IMR-90 (cell line): ENCODE data around the gene TLCD2. TPM values are rescaled to one million over a fixed set of nuclear protein-coding genes. Genes with fewer than 3 reads are reported as not detected.
A peak's percentile ranks its signal among the peaks of the same experiment; 100 is the strongest.

Experiments used
- ATAC-seq: fragments of 200-7000 bp; cut with Tn5 transposase; 2 replicates; pipeline ENCODE4 v1.9.1; 2020; ENCODE audit warnings: low read depth, mild to moderate bottlenecking, moderate library complexity
- BruUV-seq: library from RNA; stranded (reverse); fragments of 400-500 nt; replicated peaks from 2 replicates; lab custom pipeline; 2021; lab: Mats Ljungman, UMichigan
- CTCF ChIA-PET: fragments of 300-600 bp; formaldehyde crosslinking; extraction: SDS; loops from one replicate; lab custom pipeline; 2021; ENCODE audit warnings: antibody characterized with exemption; lab: Yijun Ruan, JAX
- POLR2A ChIA-PET: fragments of 300-600 bp; sonication (Branson Sonifier 250); formaldehyde crosslinking; loops from one replicate; lab custom pipeline; 2022; ENCODE audit warnings: antibody characterized with exemption; ENCODE audit not compliant: unreplicated experiment; lab: Charles Lee
- DNase-seq: peaks from one replicate; pipeline ENCODE4 v3.0.0; 2013
- H2AFZ ChIP-seq: replicated peaks from 2 replicates; pipeline ENCODE3; 2013; ENCODE audit warnings: low read length, mild to moderate bottlenecking; ENCODE audit not compliant: poor library complexity
- H2AK5ac ChIP-seq: 2 replicates; pipeline ENCODE4 v1.6.1; 2013; ENCODE audit warnings: low read depth, low read length, inconsistent platforms
- H2AK9ac ChIP-seq: replicated peaks from 2 replicates; pipeline ENCODE3; 2013; ENCODE audit warnings: mild to moderate bottlenecking, low read depth, low read length, moderate library complexity; ENCODE audit not compliant: poor library complexity
- H2BK120ac ChIP-seq: 2 replicates; pipeline ENCODE4 v1.6.1; 2013; ENCODE audit warnings: low read depth, low read length, inconsistent platforms
- H2BK15ac ChIP-seq: 3 replicates; pipeline ENCODE4 v1.6.1; 2013; ENCODE audit warnings: low read depth, low read length, inconsistent platforms
- H2BK20ac ChIP-seq: 2 replicates; pipeline ENCODE4 v1.6.1; 2013; ENCODE audit warnings: low read depth, mild to moderate bottlenecking, inconsistent platforms, low read length, moderate library complexity
- H2BK5ac ChIP-seq: 2 replicates; pipeline ENCODE4 v1.6.1; 2013; ENCODE audit warnings: mild to moderate bottlenecking, low read depth, low read length, inconsistent platforms; ENCODE audit not compliant: poor library complexity, severe bottlenecking
- H3K14ac ChIP-seq: replicated peaks from 2 replicates; pipeline ENCODE4 v1.6.1; 2013; ENCODE audit warnings: low read depth, low read length, inconsistent platforms
- H3K18ac ChIP-seq: 2 replicates; pipeline ENCODE4 v1.6.1; 2013; ENCODE audit warnings: low read depth, low read length, control low read depth
- H3K23ac ChIP-seq: 2 replicates; pipeline ENCODE4 v1.6.1; 2013; ENCODE audit warnings: low read depth, low read length, inconsistent platforms
- H3K27ac ChIP-seq: 2 replicates; pipeline ENCODE4 v1.5.1; 2013; ENCODE audit warnings: mild to moderate bottlenecking, control low read depth, low read length; ENCODE audit not compliant: insufficient read depth
- H3K27me3 ChIP-seq: 2 replicates; pipeline ENCODE4 v1.6.1; 2013; ENCODE audit warnings: low read length; ENCODE audit not compliant: control insufficient read depth, insufficient read depth
- H3K36me3 ChIP-seq: 2 replicates; pipeline ENCODE4 v1.6.1; 2013; ENCODE audit warnings: low read length, mixed read lengths; ENCODE audit not compliant: control insufficient read depth, insufficient read depth
- H3K4ac ChIP-seq: 2 replicates; pipeline ENCODE4 v1.6.1; 2013; ENCODE audit warnings: low read depth, low read length, inconsistent platforms
- H3K4me1 ChIP-seq: 2 replicates; pipeline ENCODE4 v1.6.1; 2013; ENCODE audit warnings: low read length, mixed read lengths; ENCODE audit not compliant: control insufficient read depth, insufficient read depth
- H3K4me2 ChIP-seq: 2 replicates; pipeline ENCODE4 v1.6.1; 2013; ENCODE audit warnings: low read depth, mild to moderate bottlenecking, control low read depth, low read length, moderate library complexity
- H3K4me3 ChIP-seq: 2 replicates; pipeline ENCODE4 v1.5.1; 2013; ENCODE audit warnings: low read depth, mild to moderate bottlenecking, control low read depth, low read length, moderate library complexity; ENCODE audit not compliant: insufficient read depth
- H3K56ac ChIP-seq: 2 replicates; pipeline ENCODE4 v1.6.1; 2013; ENCODE audit warnings: low read length, inconsistent platforms; ENCODE audit not compliant: insufficient read depth; ENCODE audit errors: extremely low read depth
- H3K79me1 ChIP-seq, 2 experiments: 2 replicates each; pipeline ENCODE4 v1.6.1; 2013; ENCODE audit warnings: low read length in 2 of 2, inconsistent platforms in 1 of 2, low read depth in 1 of 2
- H3K9ac ChIP-seq: 2 replicates; pipeline ENCODE4 v1.6.1; 2013; ENCODE audit warnings: low read depth, low read length, control low read depth
- H3K9me1 ChIP-seq: 2 replicates; pipeline ENCODE4 v1.6.1; 2013; ENCODE audit warnings: low read length, inconsistent platforms; ENCODE audit not compliant: insufficient read depth
- H3K9me3 ChIP-seq: 2 replicates; pipeline ENCODE4 v1.6.1; 2013; ENCODE audit warnings: low read length; ENCODE audit not compliant: control insufficient read depth, insufficient read depth
- H4K20me1 ChIP-seq: 2 replicates; pipeline ENCODE4 v1.6.1; 2013; ENCODE audit warnings: low read length, inconsistent platforms; ENCODE audit not compliant: insufficient read depth
- H4K5ac ChIP-seq: 2 replicates; pipeline ENCODE4 v1.6.1; 2013; ENCODE audit warnings: mild to moderate bottlenecking, low read depth, low read length, control low read depth
- H4K8ac ChIP-seq, 2 experiments: 2 replicates each; pipeline ENCODE4 v1.6.1; 2013; ENCODE audit warnings: low read depth in 2 of 2, low read length in 2 of 2, control low read depth in 1 of 2, inconsistent platforms in 1 of 2
- H4K91ac ChIP-seq: 2 replicates; pipeline ENCODE4 v1.6.1; 2013; ENCODE audit warnings: low read depth, low read length, inconsistent platforms; ENCODE audit not compliant: insufficient read depth
- BHLHE40 ChIP-seq: fragments of 150-350 bp; IDR thresholded peaks from 2 replicates; pipeline ENCODE4 v1.6.1; 2016; ENCODE audit warnings: mild to moderate bottlenecking, low read depth, low read length
- CEBPB ChIP-seq: IDR thresholded peaks from 2 replicates; pipeline ENCODE4 v1.6.1; 2012; ENCODE audit warnings: low read depth, low read length, improper control_type of control experiment
- CHD1 ChIP-seq: IDR thresholded peaks from 2 replicates; pipeline ENCODE4 v1.6.1; 2012; ENCODE audit warnings: low read depth, low read length, improper control_type of control experiment
- CTCF ChIP-seq: conservative IDR thresholded peaks from 2 replicates; pipeline ENCODE4 v1.5.1; 2012; ENCODE audit warnings: mild to moderate bottlenecking, low read depth, low read length, improper control_type of control experiment
- FOS ChIP-seq: fragments of 150-350 bp; IDR thresholded peaks from 2 replicates; pipeline ENCODE4 v1.6.1; 2016; ENCODE audit warnings: low read depth, low read length
- MAFK ChIP-seq: IDR thresholded peaks from 2 replicates; pipeline ENCODE4 v1.6.1; 2012; ENCODE audit warnings: low read depth, low read length, improper control_type of control experiment
- MAZ ChIP-seq: IDR thresholded peaks from 2 replicates; pipeline ENCODE4 v1.6.1; 2012; ENCODE audit warnings: low read depth, mild to moderate bottlenecking, low read length, improper control_type of control experiment, moderate library complexity, borderline replicate concordance
- MXI1 ChIP-seq: IDR thresholded peaks from 2 replicates; pipeline ENCODE4 v1.6.1; 2012; ENCODE audit warnings: low read depth, mild to moderate bottlenecking, low read length, moderate library complexity, borderline replicate concordance
- NFE2L2 ChIP-seq: fragments of 150-350 bp; IDR thresholded peaks from 2 replicates; pipeline ENCODE4 v1.6.1; 2016; ENCODE audit warnings: low read depth, mild to moderate bottlenecking, low read length
- POLR2A ChIP-seq: IDR thresholded peaks from 2 replicates; pipeline ENCODE4 v1.6.1; 2012; ENCODE audit warnings: mild to moderate bottlenecking, low read depth, low read length
- RFX5 ChIP-seq: IDR thresholded peaks from 2 replicates; pipeline ENCODE4 v1.8.0; 2012; ENCODE audit warnings: low read depth, mild to moderate bottlenecking, low read length, moderate library complexity
- SMC3 ChIP-seq: fragments of 150-350 bp; IDR thresholded peaks from 2 replicates; pipeline ENCODE4 v1.6.1; 2016; ENCODE audit warnings: low read depth, mild to moderate bottlenecking, antibody characterized with exemption, low read length, moderate library complexity
- USF2 ChIP-seq: fragments of 150-350 bp; IDR thresholded peaks from 2 replicates; pipeline ENCODE4 v1.6.1; 2017; ENCODE audit warnings: mild to moderate bottlenecking, antibody characterized with exemption, low read length, low read depth
- WGBS, 2 experiments: methylation state at CpG; one replicate each; pipeline versions ENCODE4 v1.1.5 to v1.1.7; 2013; ENCODE audit warnings: missing lambda C conversion rate in 2 of 2; ENCODE audit not compliant: insufficient read length in 1 of 2; ENCODE audit errors: extremely low coverage in 2 of 2; 5-methylcytosine and 5-hydroxymethylcytosine counted together
- dilution Hi-C: fragments of 300-500 bp; cut with HindIII; formaldehyde crosslinking; loops from one replicate; pipeline ENCODE4 v1.14.3; 2018; ENCODE audit warnings: low sequenced_read_pairs; ENCODE audit not compliant: unreplicated experiment
- in situ Hi-C: fragments of 300-500 bp; cut with MboI; formaldehyde crosslinking; loops from 3 replicates; pipeline ENCODE4 v1.14.3; 2019; ENCODE audit warnings: low sequenced_read_pairs, inconsistent platforms, mixed read lengths
- intact Hi-C: fragments of 100-400 bp; cut with micrococcal nuclease; formaldehyde crosslinking; loops from 2 replicates; pipeline ENCODE4 v1.10.0; 2022
- polyA plus RNA-seq, 3 experiments: library from polyadenylated mRNA; depleted of rRNA; stranded (reverse); fragments of >200 nt; gene quantifications; 2 replicates each; pipeline ENCODE4 v1.2.3, GENCODE V29; 2012; ENCODE audit warnings: low replicate concordance in 1 of 3
- total RNA-seq: library from RNA; depleted of rRNA; stranded (reverse); fragments of >200 nt; gene quantifications from 2 replicates; pipeline ENCODE4 v1.2.3, GENCODE V29; 2012

Gene TLCD2
- total and polyA plus RNA-seq, 2 of the 4 experiments (the other 2 are of a cell fraction) = 0.72 to 1.2 TPM

GRCh38 chr17:1716912-1717695, 6.9 kb upstream of the TLCD2 start:
- H3K27ac ChIP-seq = peak overlapping the region; percentile 89
- peak overlapping the region; percentile 55 for H3K4me3 ChIP-seq
- peak overlapping the region; percentile 92 for H3K9ac ChIP-seq
- ATAC-seq (peak; percentile 47), DNase-seq (peak; percentile 99)
- intact Hi-C loops (loop anchor here (2.0 to 5.0 kb wide), 2 partner anchors 112 to 325 kb away; partner anchors contain the start of genes OVCA2 and SMYD4), dilution Hi-C loops (no loop called here), in situ Hi-C loops (loop anchor here (25.0 kb wide), 1 partner anchor 320 kb away; the partner anchor contains the start of genes DPH1, OVCA2 and RTN4RL1)
- peak overlapping the region; percentile 100 for H2AK9ac ChIP-seq
- peak overlapping the region; percentile 99 for H3K4ac ChIP-seq
- H3K9me1 ChIP-seq = peaks cover 7% of the 10 kb centered on the region
- CTCF ChIA-PET = interaction anchor here (1.0 to 1.9 kb wide), 4 partner anchors 62 to 148 kb away, joined by 3 to 13 read pairs (median 4); no protein-coding TSS in a partner anchor
- H4K20me1 ChIP-seq = peaks cover 34% of the 10 kb centered on the region
- peak overlapping the region; percentile 100 for H4K91ac ChIP-seq
- H3K9me3 ChIP-seq = no peaks in the 10 kb centered on the region
- peak overlapping the region; percentile 100 for H3K23ac ChIP-seq
- peak overlapping the region; percentile 97 for H2BK20ac ChIP-seq
- no peaks in the 10 kb centered on the region for H3K27me3 ChIP-seq
- BruUV-seq = no TSS peak
- H4K8ac ChIP-seq = peak overlapping the region; percentile 84 to 100
- peaks cover 25% of the 10 kb centered on the region for H3K36me3 ChIP-seq
- H3K4me2 ChIP-seq = peak overlapping the region; percentile 85
- H2AK5ac ChIP-seq = peak overlapping the region; percentile 97
- H2BK15ac ChIP-seq = peak overlapping the region; percentile 99
- H3K14ac ChIP-seq = peak overlapping the region; percentile 100
- no CpG with 5 or more reads among the region's 13 CpGs for WGBS, 2 experiments
- POLR2A ChIA-PET = interaction anchor here (0.7 to 2.2 kb wide), 14 partner anchors 10 to 312 kb away, joined by 3 to 18 read pairs (median 4); partner anchors contain the start of genes RPA1 and SMYD4
- H3K56ac ChIP-seq = peak overlapping the region; percentile 100
- TF ChIP-seq SMC3 = no peak
- TF ChIP-seq CTCF = no peak
- TF ChIP-seq POLR2A = peak; percentile 70
- TF ChIP-seq RFX5 = peak; percentile 97
- TF ChIP-seq NFE2L2 = peak; percentile 96
- peak; percentile 49 for TF ChIP-seq FOS
- TF ChIP-seq CHD1 = no peak
- peak; percentile 12; the same call in 1 of the 2 replicates for TF ChIP-seq MXI1
- TF ChIP-seq CEBPB = peak; percentile 80; the same call in 1 of the 2 replicates
- TF ChIP-seq MAZ = peak; percentile 67
- peak; percentile 82 for TF ChIP-seq MAFK
- peak; percentile 87 for TF ChIP-seq USF2
- peak; percentile 65; the same call in 1 of the 2 replicates for TF ChIP-seq BHLHE40
- peak overlapping the region; percentile 98 for H2BK120ac ChIP-seq
- peak overlapping the region; percentile 90 for H3K18ac ChIP-seq
- H2BK5ac ChIP-seq = peak overlapping the region; percentile 97
- peaks cover 0 to 42% of the 10 kb centered on the region in 2 experiments; a peak in 2 of 4 replicates for H3K79me1 ChIP-seq
- H3K4me1 ChIP-seq = peaks cover 21% of the 10 kb centered on the region
- peak overlapping the region; percentile 89 for H2AFZ ChIP-seq
- peak overlapping the region; percentile 86 for H4K5ac ChIP-seq
